Smooth muscle cell (in vitro differentiated cells): ENCODE results near the gene NHS. TPM values are rescaled to one million over a fixed set of nuclear protein-coding genes. Genes with fewer than 3 reads are reported as not detected.

Experiments used
- DNase-seq: peaks from one replicate; lab custom pipeline; 2025; ENCODE audit not compliant: unreplicated experiment; lab: John Stamatoyannopoulos, UW
- H2AFZ ChIP-seq: fragments of 200-600 bp; sonication (generic); 2 replicates; pipeline ENCODE4 v1.6.0; 2016; ENCODE audit warnings: antibody characterized with exemption, low read depth, mild to moderate bottlenecking
- H3F3A ChIP-seq: fragments of 200-600 bp; sonication (generic); 2 replicates; pipeline ENCODE4 v1.6.0; 2017; ENCODE audit warnings: antibody characterized with exemption, low read depth
- H3K27ac ChIP-seq: fragments of 200-600 bp; sonication (generic); 2 replicates; pipeline ENCODE4 v1.5.1; 2016; ENCODE audit warnings: low read depth, mild to moderate bottlenecking
- H3K27me3 ChIP-seq: fragments of 200-600 bp; sonication (generic); 2 replicates; pipeline ENCODE4 v1.6.1; 2016; ENCODE audit warnings: low read depth, mild to moderate bottlenecking
- H3K36me3 ChIP-seq: fragments of 200-600 bp; sonication (generic); 2 replicates; pipeline ENCODE4 v1.5.1; 2016; ENCODE audit warnings: low read depth
- H3K4me1 ChIP-seq: fragments of 200-600 bp; sonication (generic); 2 replicates; pipeline ENCODE4 v1.5.1; 2016; ENCODE audit warnings: low read depth
- H3K4me2 ChIP-seq: fragments of 200-600 bp; sonication (generic); 2 replicates; pipeline ENCODE4 v1.6.0; 2016; ENCODE audit warnings: mild to moderate bottlenecking
- H3K4me3 ChIP-seq: fragments of 200-600 bp; sonication (generic); 2 replicates; pipeline ENCODE4 v1.5.1; 2016; ENCODE audit warnings: mild to moderate bottlenecking
- H3K79me2 ChIP-seq: fragments of 200-600 bp; sonication (generic); 2 replicates; pipeline ENCODE4 v1.6.0; 2016; ENCODE audit warnings: low read depth, mild to moderate bottlenecking
- H3K9ac ChIP-seq: fragments of 200-600 bp; sonication (generic); 2 replicates; pipeline ENCODE4 v1.6.0; 2016; ENCODE audit warnings: low read depth
- H3K9me3 ChIP-seq: fragments of 200-600 bp; sonication (generic); replicated peaks from 2 replicates; pipeline ENCODE4 v1.5.1; 2016; ENCODE audit warnings: low read depth
- H4K20me1 ChIP-seq: fragments of 200-600 bp; sonication (generic); 2 replicates; pipeline ENCODE4 v1.6.0; 2016; ENCODE audit warnings: low read depth
- WGBS: methylation state at CpG from one replicate; pipeline ENCODE4 v1.1.7; 2016; ENCODE audit warnings: low lambda C conversion rate; 5-methylcytosine and 5-hydroxymethylcytosine counted together
- polyA plus RNA-seq: library from polyadenylated mRNA; unstranded; fragments of >200 nt; fragmentation: Nextera tagmentation; extraction: Ambion mirVana; gene quantifications from 2 replicates; pipeline ENCODE4 v1.2.1, GENCODE V29; 2016
- total RNA-seq: library from RNA; depleted of rRNA; stranded (reverse); fragments of >200 nt; gene quantifications from 2 replicates; pipeline ENCODE4 v1.2.3, GENCODE V29; 2014
- TF ChIP-seq, protein P1 (sequence below): fragments of 200-600 bp; sonication (generic); IDR thresholded peaks from 2 replicates; pipeline ENCODE4 v1.5.1; 2017; ENCODE audit warnings: borderline replicate concordance, mild to moderate bottlenecking, antibody characterized with exemption; ENCODE audit not compliant: insufficient read depth, poor library complexity, severe bottlenecking

The NHS gene
- total and polyA plus RNA-seq, 2 experiments from 2014 or later: 2.6 to 9.6 TPM

GRCh38 chrX:17542123-17542522 is 167.1 kb downstream of the NHS start:
- WGBS: 74% methylated on average over 3 of the region's 3 CpGs
- Histone ChIP-seq H3F3A (no peaks in the 10 kb centered on the region), H3K4me2 (no peak overlapping the region), H4K20me1 (no peaks in the 10 kb centered on the region), H3K9me3 (no peaks in the 10 kb centered on the region), H3K27ac (no peak overlapping the region), H3K9ac (no peak overlapping the region), H2AFZ (no peak overlapping the region), H3K4me3 (no peak overlapping the region), H3K36me3 (no peaks in the 10 kb centered on the region), H3K79me2 (no peaks in the 10 kb centered on the region), H3K4me1 (no peaks in the 10 kb centered on the region), H3K27me3 (no peaks in the 10 kb centered on the region)
- DNase-seq: no peak
- TF ChIP-seq, protein P1, sequence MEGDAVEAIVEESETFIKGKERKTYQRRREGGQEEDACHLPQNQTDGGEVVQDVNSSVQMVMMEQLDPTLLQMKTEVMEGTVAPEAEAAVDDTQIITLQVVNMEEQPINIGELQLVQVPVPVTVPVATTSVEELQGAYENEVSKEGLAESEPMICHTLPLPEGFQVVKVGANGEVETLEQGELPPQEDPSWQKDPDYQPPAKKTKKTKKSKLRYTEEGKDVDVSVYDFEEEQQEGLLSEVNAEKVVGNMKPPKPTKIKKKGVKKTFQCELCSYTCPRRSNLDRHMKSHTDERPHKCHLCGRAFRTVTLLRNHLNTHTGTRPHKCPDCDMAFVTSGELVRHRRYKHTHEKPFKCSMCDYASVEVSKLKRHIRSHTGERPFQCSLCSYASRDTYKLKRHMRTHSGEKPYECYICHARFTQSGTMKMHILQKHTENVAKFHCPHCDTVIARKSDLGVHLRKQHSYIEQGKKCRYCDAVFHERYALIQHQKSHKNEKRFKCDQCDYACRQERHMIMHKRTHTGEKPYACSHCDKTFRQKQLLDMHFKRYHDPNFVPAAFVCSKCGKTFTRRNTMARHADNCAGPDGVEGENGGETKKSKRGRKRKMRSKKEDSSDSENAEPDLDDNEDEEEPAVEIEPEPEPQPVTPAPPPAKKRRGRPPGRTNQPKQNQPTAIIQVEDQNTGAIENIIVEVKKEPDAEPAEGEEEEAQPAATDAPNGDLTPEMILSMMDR: no peak

GRCh38 chrX:17544821-17545220 is 169.8 kb downstream of the NHS start:
- Histone ChIP-seq H3K9me3 (no peaks in the 10 kb centered on the region), H3K4me1 (peaks cover 13% of the 10 kb centered on the region), H3K36me3 (no peaks in the 10 kb centered on the region), H3K4me3 (no peak overlapping the region), H3K27ac (no peak overlapping the region), H4K20me1 (no peaks in the 10 kb centered on the region), H3K79me2 (no peaks in the 10 kb centered on the region), H3K9ac (no peak overlapping the region), H3K27me3 (no peaks in the 10 kb centered on the region), H2AFZ (no peak overlapping the region), H3F3A (no peaks in the 10 kb centered on the region), H3K4me2 (no peak overlapping the region)
- TF ChIP-seq, protein P1: no peak
- WGBS: 90% methylated on average over 2 of the region's 2 CpGs
- DNase-seq: no peak

- WGBS: 68% methylated on average over 2 of the region's 2 CpGs
- H3K4me1 ChIP-seq: peaks cover 13% of the 10 kb centered on the region
- H3K79me2 ChIP-seq: no peaks in the 10 kb centered on the region
- no peaks in the 10 kb centered on the region for H4K20me1 ChIP-seq
- no peak overlapping the region for H3K9ac ChIP-seq
- no peaks in the 10 kb centered on the region for H3F3A ChIP-seq
- no peaks in the 10 kb centered on the region for H3K9me3 ChIP-seq
- H3K4me2 ChIP-seq: no peak overlapping the region
- no peak overlapping the region for H3K4me3 ChIP-seq
- H3K36me3 ChIP-seq: no peaks in the 10 kb centered on the region
- no peak overlapping the region for H2AFZ ChIP-seq
- no peak overlapping the region for H3K27ac ChIP-seq
- no peaks in the 10 kb centered on the region for H3K27me3 ChIP-seq
- TF ChIP-seq, protein P1: no peak
- no peak for DNase-seq
These were observed 171.4 kb downstream of the NHS start for GRCh38 chrX:17546356-17546755.

DNA sequence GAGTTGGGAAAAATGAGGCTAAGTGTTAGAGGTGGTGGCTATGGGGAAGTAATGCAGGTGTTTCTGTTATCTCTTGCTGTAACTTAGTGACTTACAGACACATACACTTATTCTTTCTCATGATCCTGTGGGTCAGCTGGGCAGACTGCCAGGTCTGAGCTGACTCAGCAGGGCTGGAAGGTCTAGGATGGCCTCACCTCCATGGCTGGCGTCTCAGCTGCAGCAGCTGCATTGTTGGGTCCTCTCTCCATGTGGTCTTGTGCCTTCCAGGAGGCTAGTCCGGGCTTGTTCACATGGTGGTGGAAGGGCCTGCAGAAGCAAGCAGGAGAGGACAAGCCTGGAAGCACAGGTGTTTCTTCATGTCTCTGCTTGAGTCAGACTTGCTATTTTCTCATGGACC is 172.7 kb downstream of the NHS start:
- DNase-seq: no peak
- no peaks in the 10 kb centered on the region for H3K79me2 ChIP-seq
- H3K4me3 ChIP-seq: no peak overlapping the region
- no peaks in the 10 kb centered on the region for H3K36me3 ChIP-seq
- H3F3A ChIP-seq: no peaks in the 10 kb centered on the region
- H3K9ac ChIP-seq: no peak overlapping the region
- H3K4me1 ChIP-seq: peaks cover 13% of the 10 kb centered on the region
- H2AFZ ChIP-seq: no peak overlapping the region
- 58% methylated on average over 2 of the region's 2 CpGs for WGBS
- H3K27me3 ChIP-seq: no peaks in the 10 kb centered on the region
- H4K20me1 ChIP-seq: no peaks in the 10 kb centered on the region
- H3K27ac ChIP-seq: no peak overlapping the region
- TF ChIP-seq, protein P1: no peak
- H3K4me2 ChIP-seq: no peak overlapping the region
- H3K9me3 ChIP-seq: no peaks in the 10 kb centered on the region
